BE2C (cell line): ENCODE data around the gene SFTPB.

Experiments
- DNase-seq: peaks from one replicate; pipeline ENCODE4 v3.0.0-alpha.2; 2020
- H3K27me3 ChIP-seq: fragments of 250-450 bp; sonication (Bioruptor Pico); 2 replicates; pipeline ENCODE4 v1.5.1; 2020; ENCODE audit warnings: mild to moderate bottlenecking
- H3K36me3 ChIP-seq: fragments of 250-450 bp; sonication (Bioruptor Pico); 2 replicates; pipeline ENCODE4 v1.5.1; 2020; ENCODE audit warnings: mild to moderate bottlenecking
- H3K4me1 ChIP-seq: fragments of 250-450 bp; sonication (Bioruptor Pico); 2 replicates; pipeline ENCODE4 v1.5.1; 2020
- H3K4me3 ChIP-seq: 2 replicates; pipeline ENCODE4 v1.5.1; 2011; ENCODE audit warnings: low read depth, low read length
- H3K9me3 ChIP-seq: fragments of 250-450 bp; sonication (Bioruptor Pico); 2 replicates; pipeline ENCODE4 v1.5.1; 2020
- CTCF ChIP-seq: IDR thresholded peaks from 2 replicates; pipeline ENCODE4 v1.5.1; 2012; ENCODE audit warnings: mild to moderate bottlenecking, low read depth, low read length

SFTPB gene

GRCh38 chr2:85692039-85692645 lies 24.1 kb upstream of the SFTPB start:
- no peaks in the 10 kb centered on the region for H3K27me3 ChIP-seq
- no peaks in the 10 kb centered on the region for H3K4me1 ChIP-seq
- no peak for TF ChIP-seq CTCF
- H3K36me3 ChIP-seq: no peaks in the 10 kb centered on the region
- no peak for DNase-seq
- no peak overlapping the region for H3K4me3 ChIP-seq
- no peaks in the 10 kb centered on the region for H3K9me3 ChIP-seq

GRCh38 chr2:85690932-85691331 lies 22.9 kb upstream of the SFTPB start:
- Histone ChIP-seq H3K4me3 (no peak overlapping the region), H3K36me3 (no peaks in the 10 kb centered on the region), H3K9me3 (no peaks in the 10 kb centered on the region), H3K27me3 (no peaks in the 10 kb centered on the region), H3K4me1 (no peaks in the 10 kb centered on the region)
- DNase-seq: no peak
- TF ChIP-seq CTCF: no peak

GRCh38 chr2:85684806-85685205 lies 16.8 kb upstream of the SFTPB start:
- Histone ChIP-seq H3K36me3 (no peaks in the 10 kb centered on the region), H3K4me3 (no peak overlapping the region), H3K27me3 (no peaks in the 10 kb centered on the region), H3K9me3 (no peaks in the 10 kb centered on the region), H3K4me1 (no peaks in the 10 kb centered on the region)
- DNase-seq: no peak
- TF ChIP-seq CTCF: no peak

- no peak for TF ChIP-seq CTCF
- Histone ChIP-seq H3K4me3 (no peak overlapping the region), H3K36me3 (no peaks in the 10 kb centered on the region), H3K4me1 (no peaks in the 10 kb centered on the region), H3K9me3 (no peaks in the 10 kb centered on the region), H3K27me3 (no peaks in the 10 kb centered on the region)
- DNase-seq: no peak
Measured at GRCh38 chr2:85684380-85684779, 16.4 kb upstream of the SFTPB start.

GRCh38 chr2:85682378-85682777 lies 14.4 kb upstream of the SFTPB start:
- Histone ChIP-seq H3K36me3 (no peaks in the 10 kb centered on the region), H3K4me1 (no peaks in the 10 kb centered on the region), H3K27me3 (no peaks in the 10 kb centered on the region), H3K9me3 (no peaks in the 10 kb centered on the region), H3K4me3 (no peak overlapping the region)
- TF ChIP-seq CTCF: no peak
- no peak for DNase-seq

- no peaks in the 10 kb centered on the region for H3K36me3 ChIP-seq
- no peak overlapping the region for H3K4me3 ChIP-seq
- H3K4me1 ChIP-seq: no peaks in the 10 kb centered on the region
- H3K27me3 ChIP-seq: no peaks in the 10 kb centered on the region
- H3K9me3 ChIP-seq: no peaks in the 10 kb centered on the region
- DNase-seq: no peak
- no peak for TF ChIP-seq CTCF
Measured at GRCh38 chr2:85681776-85682175, 13.8 kb upstream of the SFTPB start.
